Testis (tissue), 3 donors: ENCODE results near the gene MORC2. TPM values are rescaled to one million over a fixed set of nuclear protein-coding genes. Genes with fewer than 3 reads are reported as not detected.

ENCODE experiments used
- DNase-seq: peaks from one replicate; pipeline ENCODE4 v3.0.0-alpha.2; 2019
- H3K27ac ChIP-seq, 2 donors: fragments of 200-600 bp; sonication (generic); one replicate each; pipeline ENCODE4 v1.5.1; 2019
- H3K27me3 ChIP-seq: fragments of 200-600 bp; sonication (generic); one replicate; pipeline ENCODE4 v1.5.1; 2019
- H3K36me3 ChIP-seq: fragments of 200-600 bp; sonication (generic); one replicate; pipeline ENCODE4 v1.5.1; 2017; ENCODE audit warnings: low read depth; ENCODE audit errors: missing control alignments
- H3K4me1 ChIP-seq: fragments of 200-600 bp; sonication (generic); one replicate; pipeline ENCODE4 v1.5.1; 2019
- H3K4me3 ChIP-seq, 2 donors: fragments of 200-600 bp; sonication (generic); one replicate each; pipeline ENCODE4 v1.5.1; 2017 to 2019
- H3K9me3 ChIP-seq: fragments of 200-600 bp; sonication (generic); one replicate; pipeline ENCODE4 v1.5.1; 2017
- CTCF ChIP-seq, 3 experiments: fragments of 450-650 bp in 2 of 3; fragments of 200-600 bp in 1 of 3; sonication (generic) in 1 of 3; IDR thresholded peaks; one replicate each; pipeline ENCODE4 v1.5.1; 2016 to 2019; ENCODE audit warnings: antibody characterized with exemption in 3 of 3, mild to moderate bottlenecking in 2 of 3, moderate library complexity in 1 of 3
- POLR2A ChIP-seq: fragments of 450-650 bp; IDR thresholded peaks from one replicate; pipeline ENCODE4 v1.6.1; 2017; ENCODE audit warnings: antibody characterized with exemption, mild to moderate bottlenecking, moderate library complexity
- WGBS, 2 donors: methylation state at CpG; one replicate each; pipeline ENCODE4 v1.1.5; 2018; 5-methylcytosine and 5-hydroxymethylcytosine counted together
- intact Hi-C: fragments of 100-400 bp; cut with DNase I; formaldehyde crosslinking; loops from one replicate; pipeline ENCODE4 v1.15.1; 2023; ENCODE audit warnings: low total_unique reads
- polyA plus RNA-seq: library from polyadenylated mRNA; stranded (reverse); fragments of 350-450 nt; fragmentation: Illumina TruSeq; extraction: RNeasy Lipid Tissue Mini Kit (QIAGEN cat#74804); gene quantifications from one replicate; pipeline ENCODE4 v1.2.3, GENCODE V29; 2014; ENCODE audit warnings: low read depth, low replicate concordance; ENCODE audit not compliant: insufficient read depth
- total RNA-seq, 2 donors: library from RNA; depleted of rRNA; stranded (reverse); fragments of >200 nt; gene quantifications; one replicate each; pipeline ENCODE4 v1.2.3, GENCODE V29; 2016

Gene MORC2
- total and polyA plus RNA-seq, 3 donors from 2014 or later = 64.8 to 81.0 (median 65.5) TPM

GRCh38 chr22:30893434-30894370 lies 74.9 kb downstream of the MORC2 start:
- Histone ChIP-seq H3K9me3 (no peaks in the 10 kb centered on the region), H3K4me3 (no peak overlapping the region), H3K36me3 (no peaks in the 10 kb centered on the region), H3K4me1 (no peaks in the 10 kb centered on the region), H3K27me3 (no peaks in the 10 kb centered on the region), H3K27ac (no peak overlapping the region)
- WGBS, 2 donors = 73 to 74% methylated on average over 16 to 23 of the region's 23 CpGs
- DNase-seq = peak; percentile 26
- intact Hi-C loops = no loop called here
- TF ChIP-seq POLR2A = no peak
- no peak for TF ChIP-seq CTCF (IDR thresholded peaks at IDR 0.05)

GRCh38 chr22:30892731-30893221 lies 75.8 kb downstream of the MORC2 start:
- TF ChIP-seq POLR2A (no peak), CTCF (IDR thresholded peaks at IDR 0.05) (no peak)
- intact Hi-C loops = no loop called here
- DNase-seq = peak; percentile 8
- no peaks in the 10 kb centered on the region for H3K4me1 ChIP-seq
- H3K36me3 ChIP-seq = no peaks in the 10 kb centered on the region
- H3K4me3 ChIP-seq = no peak overlapping the region
- no peak overlapping the region for H3K27ac ChIP-seq
- no peaks in the 10 kb centered on the region for H3K27me3 ChIP-seq
- H3K9me3 ChIP-seq = no peaks in the 10 kb centered on the region
- WGBS, 2 donors = 80 to 95% methylated on average over 1 to 5 of the region's 5 CpGs

- WGBS, 2 donors = 93 to 96% methylated on average over 8 of the region's 8 CpGs
- Histone ChIP-seq H3K4me3 (no peak overlapping the region), H3K4me1 (no peaks in the 10 kb centered on the region), H3K9me3 (no peaks in the 10 kb centered on the region), H3K27me3 (no peaks in the 10 kb centered on the region), H3K36me3 (no peaks in the 10 kb centered on the region), H3K27ac (no peak overlapping the region)
- intact Hi-C loops = no loop called here
- no peak for DNase-seq
- TF ChIP-seq POLR2A = no peak
- TF ChIP-seq CTCF (IDR thresholded peaks at IDR 0.05) = no peak
Measured at GRCh38 chr22:30892286-30892685, 76.3 kb downstream of the MORC2 start.

GRCh38 chr22:30891781-30892180 lies 76.8 kb downstream of the MORC2 start:
- DNase-seq = no peak
- Histone ChIP-seq H3K27ac (no peak overlapping the region), H3K27me3 (no peaks in the 10 kb centered on the region), H3K4me3 (no peak overlapping the region), H3K36me3 (no peaks in the 10 kb centered on the region), H3K4me1 (no peaks in the 10 kb centered on the region), H3K9me3 (no peaks in the 10 kb centered on the region)
- WGBS, 2 donors = 89% methylated on average over 6 of the region's 6 CpGs
- no peak for TF ChIP-seq CTCF (IDR thresholded peaks at IDR 0.05)
- no peak for TF ChIP-seq POLR2A
- intact Hi-C loops = no loop called here
